GM18870 (cell line): ENCODE data around the gene AAR2.

ENCODE experiments used
- ATAC-seq: cut with Tn5 transposase; IDR thresholded peaks from one replicate; pipeline ENCODE4 v1.9.1; 2021; ENCODE audit warnings: moderate library complexity; ENCODE audit not compliant: unreplicated experiment

Gene AAR2, protein sequence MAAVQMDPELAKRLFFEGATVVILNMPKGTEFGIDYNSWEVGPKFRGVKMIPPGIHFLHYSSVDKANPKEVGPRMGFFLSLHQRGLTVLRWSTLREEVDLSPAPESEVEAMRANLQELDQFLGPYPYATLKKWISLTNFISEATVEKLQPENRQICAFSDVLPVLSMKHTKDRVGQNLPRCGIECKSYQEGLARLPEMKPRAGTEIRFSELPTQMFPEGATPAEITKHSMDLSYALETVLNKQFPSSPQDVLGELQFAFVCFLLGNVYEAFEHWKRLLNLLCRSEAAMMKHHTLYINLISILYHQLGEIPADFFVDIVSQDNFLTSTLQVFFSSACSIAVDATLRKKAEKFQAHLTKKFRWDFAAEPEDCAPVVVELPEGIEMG

GRCh38 chr20:36235892-36236785, at the start of gene AAR2:
Gene AAR2, plus strand, starts transcription at chr20:36236478. Its CDS starts 3,391 bp downstream, at chr20:36239869.
- ATAC-seq: no peak

DNA sequence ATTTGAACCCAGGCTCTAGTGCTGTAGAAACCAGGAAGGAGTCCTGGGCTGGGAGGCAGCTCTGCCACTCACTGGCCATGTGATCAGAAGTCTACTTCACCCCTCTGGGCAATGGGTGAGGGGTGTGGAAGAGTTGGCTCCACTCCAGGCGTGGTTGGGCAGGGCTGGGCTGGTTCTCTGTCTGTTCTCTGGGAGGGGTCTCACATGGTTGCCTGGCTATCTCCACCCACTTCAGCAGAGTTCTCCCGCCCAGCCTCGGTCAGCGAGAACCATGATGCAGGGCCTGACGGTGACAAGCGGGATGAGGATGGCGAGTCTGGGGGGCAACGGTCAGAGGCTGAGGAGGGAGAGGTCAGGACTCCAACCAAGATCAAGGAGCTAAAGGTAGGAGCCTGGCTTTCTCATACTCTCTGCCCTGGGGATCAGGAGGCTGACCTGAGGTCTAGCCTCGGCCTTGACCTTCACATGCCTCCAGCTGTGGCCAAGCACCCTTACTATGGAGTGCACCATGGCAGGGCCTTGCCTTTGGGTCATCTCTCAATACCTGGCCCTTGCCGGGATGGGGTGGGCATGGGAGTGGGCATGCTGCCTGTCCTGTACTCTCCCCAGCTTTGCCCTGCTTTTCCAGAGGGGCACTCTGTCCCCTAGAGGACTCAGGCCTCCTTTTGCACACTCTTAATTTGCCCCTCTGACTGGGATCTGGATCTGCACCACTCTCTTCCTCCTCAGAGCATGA, 42.1 kb upstream of the AAR2 start:
- no peak for ATAC-seq

- no peak for ATAC-seq
Observed at GRCh38 chr20:36196676-36197075, 39.6 kb upstream of the AAR2 start.

- ATAC-seq: no peak
Observed at GRCh38 chr20:36197271-36197670, 39.0 kb upstream of the AAR2 start.

- ATAC-seq: no peak
Observed at GRCh38 chr20:36199345-36200257, 36.7 kb upstream of the AAR2 start.

GRCh38 chr20:36200451-36200850, 35.8 kb upstream of the AAR2 start:
- ATAC-seq: no peak

DNA sequence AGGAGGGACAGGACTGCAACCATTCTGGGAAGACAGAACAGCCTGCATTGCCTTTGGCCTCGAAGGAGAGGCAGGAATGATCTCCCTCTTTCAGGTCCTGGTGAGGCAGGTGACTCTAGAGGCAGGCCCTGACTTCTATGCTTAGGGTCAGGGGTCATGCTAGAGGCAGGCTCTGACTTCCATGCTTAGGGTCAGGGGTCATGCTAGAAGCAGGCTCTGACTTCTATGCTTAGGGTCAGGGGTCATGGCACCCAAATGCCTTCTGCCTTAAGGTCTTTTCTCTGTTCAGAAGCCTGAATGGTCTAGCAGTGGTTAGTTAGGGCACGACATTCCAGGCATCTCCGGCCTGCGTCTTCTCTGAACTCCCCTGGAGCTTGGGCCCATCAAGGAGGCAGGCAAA, 35.1 kb upstream of the AAR2 start:
- ATAC-seq: no peak

DNA sequence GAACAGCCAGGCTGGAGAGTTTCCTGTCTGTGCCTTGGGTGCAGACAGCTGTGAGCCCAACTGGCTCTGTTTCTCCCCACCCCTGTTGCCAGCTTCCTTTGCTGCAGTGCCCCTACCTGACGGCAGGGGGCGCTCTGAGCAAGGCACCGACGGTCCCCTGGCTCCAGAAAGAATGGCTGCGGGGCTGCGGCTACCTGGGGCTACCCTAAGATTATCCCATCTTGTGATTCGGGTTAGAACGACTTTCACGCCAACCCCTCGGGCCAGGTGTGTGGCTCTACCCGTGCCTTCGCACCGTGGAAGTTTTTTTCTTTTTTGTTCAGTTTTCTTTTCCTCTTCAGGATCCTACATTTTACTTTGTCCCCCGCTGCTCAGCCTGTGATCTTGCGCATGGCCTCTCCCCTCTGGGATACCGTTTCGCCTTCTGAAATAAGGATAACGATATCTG, 33.4 kb upstream of the AAR2 start:
- ATAC-seq: no peak

DNA sequence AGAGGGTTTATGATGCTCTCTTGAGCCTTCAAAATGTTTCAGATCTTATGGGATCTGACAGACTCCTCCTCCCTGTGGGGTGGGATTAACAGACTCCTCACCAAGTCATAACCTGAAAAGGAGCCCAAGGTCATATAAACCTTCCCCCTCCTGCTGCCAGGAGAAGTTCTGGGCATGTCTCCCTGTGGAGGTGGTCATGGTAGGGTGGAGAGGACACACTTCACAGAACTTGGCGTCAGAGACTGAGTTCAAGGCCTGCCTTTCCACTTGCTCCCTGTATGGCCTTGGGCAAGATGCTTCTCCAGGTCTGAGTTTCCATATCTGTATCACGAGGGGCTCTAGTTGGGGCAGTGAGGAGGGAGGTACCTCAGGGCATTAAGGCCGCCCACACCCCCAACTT, 32.4 kb upstream of the AAR2 start:
- no peak for ATAC-seq

DNA sequence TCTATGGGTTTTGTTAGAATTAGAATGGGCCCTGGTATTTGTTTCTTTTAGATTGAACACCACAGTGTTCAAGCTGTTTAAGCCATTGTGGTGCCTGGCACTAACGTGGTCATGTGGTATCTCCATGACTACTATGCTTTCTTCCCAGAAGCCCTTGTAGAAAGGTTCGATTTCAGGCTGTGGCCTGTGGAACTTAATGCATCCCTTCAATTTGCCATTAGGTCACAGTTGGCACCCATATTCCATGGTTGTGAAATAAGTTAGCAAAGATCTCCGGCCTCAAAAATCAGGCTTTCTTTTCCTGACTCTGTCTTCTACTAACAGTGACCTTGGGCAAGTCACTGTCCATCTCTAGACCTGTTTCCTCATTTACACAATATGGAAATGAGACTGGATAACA, 31.3 kb upstream of the AAR2 start:
- no peak for ATAC-seq

DNA sequence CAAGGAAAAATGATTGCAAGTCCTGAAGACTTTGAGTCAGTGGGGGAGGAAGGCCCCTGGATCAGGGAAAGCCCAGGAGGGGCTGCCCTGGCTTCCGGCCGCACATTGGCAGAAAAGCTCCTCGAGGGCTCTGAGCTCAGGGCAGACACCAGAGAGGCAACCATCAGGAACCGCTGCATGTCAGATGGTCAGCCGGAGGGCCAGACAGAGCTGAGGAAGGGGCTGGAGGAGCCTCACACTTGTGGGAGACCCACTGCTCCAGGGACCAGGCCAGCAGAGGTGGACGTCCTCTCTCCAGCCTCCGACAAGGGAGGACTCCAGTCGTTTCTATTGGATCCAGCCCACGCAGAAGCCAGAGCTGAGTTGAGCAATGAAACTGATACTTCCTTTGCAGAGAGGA, 30.2 kb upstream of the AAR2 start:
- ATAC-seq: no peak

DNA sequence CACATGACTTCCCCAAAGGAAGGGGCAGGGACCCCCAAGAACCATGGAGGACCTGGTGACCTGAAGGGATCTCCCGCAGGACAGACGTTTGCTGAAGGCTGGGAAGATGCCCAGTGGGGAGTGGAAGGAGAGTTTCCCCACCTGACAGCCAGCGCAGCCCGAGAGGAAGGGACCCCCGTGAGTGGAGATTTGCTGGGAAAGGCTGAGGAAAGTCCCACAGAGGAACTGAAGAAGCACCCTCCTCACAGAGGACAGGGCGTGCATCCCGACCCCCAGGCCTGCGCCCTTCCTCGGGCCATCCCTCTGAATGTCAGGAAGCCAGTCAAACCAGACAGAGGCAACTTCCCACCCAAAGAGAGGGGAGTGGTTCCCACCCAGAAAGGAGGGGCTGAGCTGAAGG, 29.6 kb upstream of the AAR2 start:
- no peak for ATAC-seq

DNA sequence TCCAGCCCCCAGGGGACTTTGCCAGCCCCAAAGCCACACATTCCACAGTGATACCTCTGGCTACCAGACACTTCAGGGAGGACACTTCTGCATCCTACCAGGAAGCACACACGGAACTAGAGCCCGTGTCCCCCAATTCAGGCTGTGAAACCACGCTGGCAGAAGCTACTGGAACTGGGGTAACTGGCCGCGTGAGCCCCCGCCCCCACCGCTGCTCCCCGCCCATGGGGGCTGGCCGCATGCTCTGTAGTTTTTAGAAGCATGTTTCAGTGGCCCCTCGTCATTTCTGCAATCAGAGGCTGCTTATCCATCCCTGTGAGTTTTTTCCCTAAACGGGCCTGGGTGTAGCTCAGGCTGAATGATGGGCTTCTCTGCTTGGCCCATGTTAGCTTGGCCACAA, 28.7 kb upstream of the AAR2 start:
- no peak for ATAC-seq

GRCh38 chr20:36208257-36208656, 28.0 kb upstream of the AAR2 start:
- no peak for ATAC-seq

DNA sequence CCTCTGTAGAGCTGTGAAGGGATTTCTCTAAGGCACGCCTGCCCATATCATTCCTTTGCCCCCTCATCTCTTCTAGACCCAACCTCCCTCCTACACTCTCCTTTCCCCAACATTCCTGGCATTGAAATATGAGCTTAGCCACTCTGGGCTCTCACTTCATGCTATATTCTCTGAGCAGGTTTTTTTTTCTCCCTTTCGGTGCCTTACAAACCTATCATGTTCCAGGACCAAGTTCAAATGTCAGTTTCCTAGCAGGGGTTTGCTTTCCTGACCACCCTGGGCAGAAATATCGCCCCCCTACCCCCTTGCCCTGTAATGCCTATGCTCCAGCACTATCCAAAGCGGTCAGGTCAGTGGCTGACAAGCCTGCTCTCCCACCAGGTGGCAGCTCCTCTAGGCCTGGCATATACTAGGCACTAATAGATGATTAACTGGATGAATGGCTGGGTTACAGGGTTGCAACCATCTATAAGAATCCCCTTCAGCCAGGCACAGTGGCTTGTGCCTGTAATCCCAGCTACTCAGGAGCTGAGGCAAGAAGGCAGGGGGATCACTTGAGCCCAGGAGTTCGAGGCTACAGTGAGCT, 25.7 kb upstream of the AAR2 start:
- no peak for ATAC-seq

DNA sequence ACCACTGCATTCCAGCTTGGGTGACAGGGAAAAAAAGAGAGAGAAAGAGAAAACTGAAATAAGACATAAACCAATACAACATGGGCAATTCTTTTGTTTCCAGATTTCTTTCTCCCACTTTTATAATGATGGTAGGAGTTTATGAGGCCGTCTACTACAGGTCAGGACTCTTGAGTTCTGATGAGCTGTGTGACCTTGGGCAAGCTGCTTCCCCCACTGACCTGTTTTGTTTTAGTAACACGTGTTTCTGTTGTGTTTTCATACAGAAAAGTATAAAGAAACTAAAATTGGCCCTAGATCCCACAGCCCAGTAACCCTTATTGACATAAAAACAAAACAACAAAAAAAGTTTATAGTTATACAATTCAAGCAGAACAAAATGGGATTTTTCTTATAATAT, 22.9 kb upstream of the AAR2 start:
- ATAC-seq: no peak

GRCh38 chr20:36214684-36215256, 21.5 kb upstream of the AAR2 start:
- no peak for ATAC-seq

DNA sequence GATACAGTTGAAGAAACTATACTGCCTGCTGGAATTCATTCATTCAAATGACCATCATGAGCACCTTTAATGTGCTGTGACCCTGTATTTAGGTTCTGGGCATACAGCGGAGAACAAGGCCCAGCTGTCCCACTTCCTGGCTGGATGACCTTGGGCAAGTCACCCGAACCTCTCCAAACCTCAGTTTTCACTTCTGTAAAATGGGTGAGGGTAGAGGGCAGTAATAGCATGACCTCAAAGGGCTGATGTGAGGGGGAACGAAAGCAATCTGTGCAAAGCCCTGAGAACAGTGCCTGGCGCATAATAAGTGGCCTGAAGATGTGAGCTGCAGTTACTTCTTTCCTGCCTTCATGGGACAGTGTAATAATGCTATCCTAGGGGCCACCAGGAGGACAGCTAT, 20.5 kb upstream of the AAR2 start:
- no peak for ATAC-seq

DNA sequence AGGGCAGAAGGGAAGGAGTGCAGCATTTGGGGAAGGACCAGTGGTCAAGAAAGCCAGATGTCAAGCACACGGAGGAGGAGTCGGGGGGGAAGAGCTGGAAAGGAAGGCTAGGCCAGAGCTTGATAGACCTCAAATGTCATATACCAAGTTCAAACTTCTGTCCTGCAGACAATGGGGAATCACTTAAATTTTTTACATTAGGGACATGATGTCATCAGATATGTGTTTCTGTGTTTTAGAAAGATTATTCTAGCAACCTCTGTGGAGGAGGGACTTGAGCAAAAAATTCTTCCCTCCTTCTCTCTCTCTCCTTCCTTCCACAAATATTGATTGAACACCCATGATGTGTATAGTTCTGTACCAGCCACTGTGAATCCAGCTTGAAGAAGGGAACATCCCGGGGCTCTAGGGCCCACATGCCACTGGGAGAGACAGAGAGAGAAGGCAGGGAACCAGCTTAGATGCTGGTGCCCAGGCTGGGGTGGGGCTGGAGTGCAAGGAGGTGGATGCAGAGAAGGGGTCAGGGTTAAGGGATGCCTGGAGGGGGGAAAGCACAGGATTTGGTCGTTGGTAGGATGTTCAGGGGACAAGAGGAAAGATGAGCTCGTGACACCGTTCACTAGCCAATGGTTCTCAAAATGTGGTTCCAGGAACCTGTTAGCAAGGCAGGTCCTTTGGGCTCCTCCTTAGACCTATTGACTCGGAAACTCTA, 19.8 kb upstream of the AAR2 start:
- no peak for ATAC-seq
